ENCODE results near the gene TNPO3.
A peak's percentile ranks its signal among the peaks of the same experiment; 100 is the strongest.

Gene TNPO3

DNA sequence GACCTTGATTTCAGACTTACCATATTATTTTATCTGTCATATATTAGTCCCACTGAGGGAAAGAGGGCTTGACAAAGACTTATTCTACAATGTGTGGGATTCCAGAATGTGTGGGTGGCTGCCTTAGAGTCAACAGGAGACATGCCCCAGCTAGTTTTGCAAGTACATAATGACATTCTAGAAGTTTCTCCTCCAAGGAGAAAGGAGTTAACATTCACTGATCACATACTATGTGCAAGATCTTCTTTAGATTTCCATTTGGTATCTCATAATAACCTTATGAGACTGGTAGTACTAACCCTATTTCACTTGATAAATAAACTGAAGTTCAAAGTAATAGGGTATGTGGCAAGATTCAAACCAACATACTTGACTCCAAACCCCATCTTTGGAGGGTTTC, 92.0 kb downstream of the TNPO3 start:
- POLR2A ChIA-PET, result interaction anchor here (1.8 kb wide), 1 partner anchor 23 kb away, joined by 10 read pairs; no protein-coding TSS in a partner anchor
- TF ChIP-seq, protein P1, sequence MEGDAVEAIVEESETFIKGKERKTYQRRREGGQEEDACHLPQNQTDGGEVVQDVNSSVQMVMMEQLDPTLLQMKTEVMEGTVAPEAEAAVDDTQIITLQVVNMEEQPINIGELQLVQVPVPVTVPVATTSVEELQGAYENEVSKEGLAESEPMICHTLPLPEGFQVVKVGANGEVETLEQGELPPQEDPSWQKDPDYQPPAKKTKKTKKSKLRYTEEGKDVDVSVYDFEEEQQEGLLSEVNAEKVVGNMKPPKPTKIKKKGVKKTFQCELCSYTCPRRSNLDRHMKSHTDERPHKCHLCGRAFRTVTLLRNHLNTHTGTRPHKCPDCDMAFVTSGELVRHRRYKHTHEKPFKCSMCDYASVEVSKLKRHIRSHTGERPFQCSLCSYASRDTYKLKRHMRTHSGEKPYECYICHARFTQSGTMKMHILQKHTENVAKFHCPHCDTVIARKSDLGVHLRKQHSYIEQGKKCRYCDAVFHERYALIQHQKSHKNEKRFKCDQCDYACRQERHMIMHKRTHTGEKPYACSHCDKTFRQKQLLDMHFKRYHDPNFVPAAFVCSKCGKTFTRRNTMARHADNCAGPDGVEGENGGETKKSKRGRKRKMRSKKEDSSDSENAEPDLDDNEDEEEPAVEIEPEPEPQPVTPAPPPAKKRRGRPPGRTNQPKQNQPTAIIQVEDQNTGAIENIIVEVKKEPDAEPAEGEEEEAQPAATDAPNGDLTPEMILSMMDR (IDR thresholded peaks at IDR 0.05; ENCODE audit: control extremely low read depth, extremely low read depth, low read depth, missing control alignments), result no peak
- no peak for DNase-seq (ENCODE audit: extremely low spot score)
- CTCF ChIA-PET, result interaction anchor here (1.0 to 16.2 kb wide), 3 partner anchors 11 to 207 kb away, joined by 3 to 140 read pairs (median 5); no protein-coding TSS in a partner anchor

DNA sequence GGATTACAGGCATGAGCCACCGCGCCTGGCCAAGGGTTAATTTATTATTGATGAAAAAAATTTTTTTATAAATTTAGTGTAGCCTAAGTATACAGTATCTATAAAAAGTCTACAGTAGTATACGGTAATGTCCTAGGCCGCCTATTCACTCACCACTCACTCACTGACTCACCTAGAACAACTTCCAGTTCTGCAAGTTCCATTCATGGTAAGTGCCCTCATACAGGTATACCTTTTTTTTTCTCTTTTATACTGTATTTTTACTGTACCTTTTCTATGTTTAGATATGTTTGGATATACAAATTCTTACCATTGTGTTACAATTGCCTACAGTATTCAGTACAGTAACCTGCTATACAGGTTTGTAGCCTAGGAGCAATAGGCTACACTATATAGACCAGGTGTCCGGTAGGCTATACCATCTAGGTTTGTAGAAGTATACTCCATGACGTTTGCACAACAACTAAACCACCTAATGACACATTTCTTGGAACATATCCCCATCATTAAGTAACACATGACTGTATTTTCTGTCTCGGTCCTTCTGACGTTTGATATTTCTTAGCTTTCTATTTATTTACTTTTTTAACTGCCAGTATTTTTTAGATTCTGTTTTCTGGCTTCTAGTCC, 93.8 kb downstream of the TNPO3 start:
- CTCF ChIA-PET, result interaction anchor here (1.3 to 16.2 kb wide), 3 partner anchors 17 to 77 kb away, joined by 3 to 140 read pairs (median 4); no protein-coding TSS in a partner anchor
- TF ChIP-seq, protein P1 (IDR thresholded peaks at IDR 0.05; ENCODE audit: control extremely low read depth, extremely low read depth, low read depth, missing control alignments), result no peak
- no peak for DNase-seq (ENCODE audit: extremely low spot score)
- POLR2A ChIA-PET, result no interaction called here

DNA sequence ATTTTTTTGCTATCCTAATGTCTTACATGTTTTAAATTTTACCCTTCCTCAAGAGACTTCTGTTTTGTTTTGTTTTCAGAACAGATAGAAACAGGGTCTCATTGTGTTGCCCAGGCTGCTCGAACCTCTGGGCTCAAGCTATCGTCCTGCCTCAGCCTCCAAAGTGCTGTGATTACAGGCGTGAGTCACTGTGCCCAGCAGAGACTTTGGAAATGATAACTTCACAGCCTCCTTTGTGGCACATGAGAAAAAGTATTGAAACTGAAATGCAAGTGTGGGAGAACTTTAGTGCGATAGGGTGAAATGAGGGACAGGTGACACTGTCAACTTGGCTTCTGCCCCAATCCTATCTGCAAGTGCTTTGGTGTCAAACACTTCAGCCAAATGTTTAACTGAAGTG, 95.6 kb downstream of the TNPO3 start:
- ChIA-PET CTCF (interaction anchor here (1.4 to 16.2 kb wide), 2 partner anchors 9 to 15 kb away, joined by 5 to 140 read pairs; no protein-coding TSS in a partner anchor), POLR2A (no interaction called here)
- TF ChIP-seq, protein P1 (IDR thresholded peaks at IDR 0.05; ENCODE audit: control extremely low read depth, extremely low read depth, low read depth, missing control alignments), result no peak
- DNase-seq (ENCODE audit: extremely low spot score), result no peak

DNA sequence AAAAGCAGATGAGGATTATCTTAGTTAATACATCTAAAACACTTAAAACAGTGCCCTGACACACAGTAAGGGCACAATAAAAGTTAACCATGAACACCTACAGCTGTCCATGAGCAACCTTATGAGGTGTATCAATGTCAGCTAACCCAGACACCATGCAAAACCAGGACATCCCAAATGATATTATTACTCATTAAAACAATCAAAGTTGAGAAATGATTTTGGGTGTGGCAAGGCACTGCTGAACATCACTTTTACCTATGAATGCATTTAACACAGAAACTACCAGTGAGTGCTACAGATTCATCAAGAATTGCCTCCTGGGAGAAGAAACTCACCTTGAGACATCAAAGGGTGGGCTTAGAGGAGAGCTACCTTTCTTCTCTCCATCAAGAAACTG, 98.9 kb downstream of the TNPO3 start:
- ChIA-PET POLR2A (no interaction called here), CTCF (interaction anchor here (1.1 to 16.2 kb wide), 5 partner anchors 10 to 135 kb away, joined by 3 to 140 read pairs (median 5); no protein-coding TSS in a partner anchor)
- DNase-seq (ENCODE audit: extremely low spot score), result no peak
- TF ChIP-seq, protein P1 (IDR thresholded peaks at IDR 0.05; ENCODE audit: control extremely low read depth, extremely low read depth, low read depth, missing control alignments), result no peak

DNA sequence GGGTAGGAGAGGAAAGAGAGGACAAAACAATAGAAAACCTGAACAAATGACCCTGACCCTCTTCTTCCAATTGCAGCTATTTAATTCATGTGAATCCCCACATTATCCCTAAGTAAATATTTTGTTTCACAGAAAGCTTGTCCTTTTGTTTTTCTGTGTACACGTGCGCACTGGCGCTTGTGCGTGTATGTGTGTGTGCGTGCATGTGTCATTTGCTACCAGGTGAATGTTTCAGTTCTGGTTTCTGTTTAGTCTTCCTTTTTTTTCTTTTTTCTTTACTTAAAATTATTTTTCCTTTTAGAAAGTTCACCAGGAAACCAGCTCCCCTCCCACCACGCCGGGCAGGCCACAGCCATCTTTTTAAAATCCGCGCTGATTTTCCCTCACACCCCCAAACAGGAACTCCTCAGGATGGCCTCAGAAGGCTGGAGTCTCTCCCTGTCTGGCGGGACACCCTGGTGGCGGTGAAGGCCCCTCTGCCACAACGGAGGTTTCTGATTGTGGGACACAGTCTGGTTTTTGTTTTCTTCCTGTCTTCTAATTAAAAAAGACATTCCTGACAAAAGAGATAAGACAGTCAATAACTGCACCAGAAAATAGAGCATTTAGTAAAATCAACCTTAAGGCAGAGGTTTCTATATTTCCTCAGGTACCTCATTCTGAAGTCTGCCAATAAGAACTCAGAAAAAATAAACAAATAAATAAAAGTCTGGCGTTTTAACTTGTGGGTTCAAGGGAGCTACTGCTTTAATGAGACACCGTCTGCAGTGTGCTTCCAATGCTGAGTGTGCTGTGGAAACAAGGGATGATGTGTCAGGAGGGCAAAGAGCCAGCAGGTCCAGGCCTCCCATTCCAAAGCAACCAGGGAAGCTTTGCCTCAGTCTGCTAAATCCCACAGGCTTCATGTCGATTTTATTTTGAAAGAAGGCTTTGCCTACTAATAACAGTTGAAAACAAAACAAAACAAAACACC, 99.8 kb downstream of the TNPO3 start:
- POLR2A ChIA-PET, result interaction anchor here (0.6 to 1.4 kb wide), 3 partner anchors 15 to 99 kb away, joined by 3 to 14 read pairs (median 3); no protein-coding TSS in a partner anchor
- TF ChIP-seq, protein P1 (IDR thresholded peaks at IDR 0.05; ENCODE audit: control extremely low read depth, extremely low read depth, low read depth, missing control alignments), result no peak
- CTCF ChIA-PET, result interaction anchor here (1.1 to 16.2 kb wide), 6 partner anchors 11 to 136 kb away, joined by 3 to 140 read pairs (median 4); no protein-coding TSS in a partner anchor
- peak; percentile 54 for DNase-seq (ENCODE audit: extremely low spot score)

GRCh38 chr7:128954150-128954549, 100.8 kb downstream of the TNPO3 start:
- CTCF ChIA-PET, result interaction anchor here (1.2 to 16.2 kb wide), 4 partner anchors 10 to 138 kb away, joined by 3 to 140 read pairs (median 5); no protein-coding TSS in a partner anchor
- no peak for DNase-seq (ENCODE audit: extremely low spot score)
- TF ChIP-seq, protein P1 (IDR thresholded peaks at IDR 0.05; ENCODE audit: control extremely low read depth, extremely low read depth, low read depth, missing control alignments), result no peak
- POLR2A ChIA-PET, result interaction anchor here (0.6 to 1.4 kb wide), 4 partner anchors 12 to 100 kb away, joined by 3 to 14 read pairs (median 3); no protein-coding TSS in a partner anchor
